Panc1 (cell line): ENCODE results near the gene AMIGO3. TPM values are rescaled to one million over a fixed set of nuclear protein-coding genes. Genes with fewer than 3 reads are reported as not detected.
"Not testable (repeated sequence)": the region's sequence is repeated elsewhere in the genome, so short reads cannot be mapped to it uniquely, and the experiment has no call there.

Experiments used
- ATAC-seq: fragments of 200-7000 bp; cut with Tn5 transposase; 2 replicates; pipeline ENCODE4 v1.9.1; 2020; ENCODE audit warnings: mild to moderate bottlenecking, moderate library complexity
- BruUV-seq: library from RNA; stranded (reverse); fragments of 400-500 nt; replicated peaks from 2 replicates; lab custom pipeline; 2021; lab: Mats Ljungman, UMichigan
- CTCF ChIA-PET: fragments of 300-600 bp; sonication (Branson Sonifier 250); formaldehyde crosslinking; loops from one replicate; lab custom pipeline; 2022; ENCODE audit warnings: antibody characterized with exemption; lab: Charles Lee
- POLR2A ChIA-PET: fragments of 300-600 bp; sonication (Branson Sonifier 250); formaldehyde crosslinking; loops from one replicate; lab custom pipeline; 2022; ENCODE audit warnings: antibody characterized with exemption; lab: Charles Lee
- DNase-seq: peaks from one replicate; pipeline ENCODE4 v3.0.0-alpha.2; 2010; ENCODE audit warnings: low read depth, low spot score
- H3K27ac ChIP-seq: 2 replicates; pipeline ENCODE4 v1.5.1; 2011; ENCODE audit warnings: mild to moderate bottlenecking, low read length, inconsistent platforms
- H3K27me3 ChIP-seq: fragments of 200-500 bp; sonication (Bioruptor generic); 2 replicates; pipeline ENCODE4 v1.6.0; 2014; ENCODE audit warnings: low read length, inconsistent platforms; ENCODE audit not compliant: control insufficient read depth, insufficient read depth
- H3K36me3 ChIP-seq: fragments of 200-500 bp; sonication (Bioruptor generic); 2 replicates; pipeline ENCODE4 v1.5.1; 2014; ENCODE audit warnings: inconsistent platforms, mild to moderate bottlenecking, low read length, moderate library complexity; ENCODE audit not compliant: control insufficient read depth, insufficient read depth
- H3K4me1 ChIP-seq: 2 replicates; pipeline ENCODE4 v1.5.1; 2011; ENCODE audit warnings: inconsistent platforms, mild to moderate bottlenecking, low read length, moderate library complexity; ENCODE audit not compliant: control insufficient read depth, insufficient read depth
- H3K4me3 ChIP-seq, 2 experiments: 2 replicates each; pipeline ENCODE4 v1.5.1; 2011 to 2012; ENCODE audit warnings: low read depth in 2 of 2, low read length in 2 of 2, mild to moderate bottlenecking in 2 of 2, inconsistent platforms in 1 of 2, moderate library complexity in 1 of 2
- H3K9me3 ChIP-seq: fragments of 200-500 bp; sonication (Bioruptor generic); 2 replicates; pipeline ENCODE4 v1.5.1; 2014; ENCODE audit warnings: low read depth, mild to moderate bottlenecking, inconsistent platforms, low read length, moderate library complexity; ENCODE audit not compliant: control insufficient read depth, insufficient read depth
- POLR2AphosphoS5 ChIP-seq: IDR thresholded peaks from 2 replicates; pipeline ENCODE4 v1.6.1; 2012; ENCODE audit warnings: mild to moderate bottlenecking, low read depth, low read length, moderate library complexity
- SIN3A ChIP-seq: IDR thresholded peaks from 2 replicates; pipeline ENCODE4 v1.6.1; 2012; ENCODE audit warnings: low read depth, mild to moderate bottlenecking, low read length, moderate library complexity, borderline replicate concordance; ENCODE audit not compliant: insufficient read depth
- TCF7L2 ChIP-seq: IDR thresholded peaks from 2 replicates; pipeline ENCODE4 v1.6.1; 2011; ENCODE audit warnings: mild to moderate bottlenecking, low read depth, low read length, inconsistent platforms
- in situ Hi-C: cut with HindIII; loops from 2 replicates; pipeline ENCODE4 v1.10.0; 2016; ENCODE audit warnings: low sequenced_read_pairs, low pct_unique_long_range_greater_than_20kb
- intact Hi-C: fragments of 100-400 bp; cut with micrococcal nuclease; formaldehyde crosslinking; loops from one replicate; pipeline ENCODE4 v1.10.0; 2022; ENCODE audit not compliant: unreplicated experiment
- total RNA-seq: library from RNA; stranded (reverse); gene quantifications from one replicate; pipeline ENCODE4 v1.2.1, GENCODE V29; 2021; ENCODE audit not compliant: unreplicated experiment
- TF ChIP-seq, protein P1 (sequence below): fragments of 450-650 bp; IDR thresholded peaks from 2 replicates; pipeline ENCODE4 v1.5.1; 2017; ENCODE audit warnings: mild to moderate bottlenecking
- TF ChIP-seq, protein P2 (sequence below), 2 experiments: IDR thresholded peaks; 2 replicates each; pipeline ENCODE4 v1.6.1; 2011 to 2012; ENCODE audit warnings: low read depth in 2 of 2, control low read depth in 1 of 2, low read length in 1 of 2, mild to moderate bottlenecking in 1 of 2, moderate library complexity in 1 of 2; ENCODE audit not compliant: insufficient read depth in 1 of 2

Gene AMIGO3
- total RNA-seq, 1 experiment from 2014 or later: 0.72 TPM

GRCh38 chr3:49689908-49690624, 29.4 kb downstream of the AMIGO3 start:
- ATAC-seq, H3K9me3 ChIP-seq, in situ Hi-C loops, H3K27me3 ChIP-seq, intact Hi-C loops, CTCF ChIA-PET, H3K4me1 ChIP-seq, POLR2A ChIA-PET, H3K36me3 ChIP-seq, DNase-seq: not testable (repeated sequence)
- BruUV-seq: TSS peak; percentile 48
- Histone ChIP-seq H3K27ac (peak overlapping the region; percentile 94), H3K4me3 (peak overlapping the region; percentile 82 to 84)

DNA sequence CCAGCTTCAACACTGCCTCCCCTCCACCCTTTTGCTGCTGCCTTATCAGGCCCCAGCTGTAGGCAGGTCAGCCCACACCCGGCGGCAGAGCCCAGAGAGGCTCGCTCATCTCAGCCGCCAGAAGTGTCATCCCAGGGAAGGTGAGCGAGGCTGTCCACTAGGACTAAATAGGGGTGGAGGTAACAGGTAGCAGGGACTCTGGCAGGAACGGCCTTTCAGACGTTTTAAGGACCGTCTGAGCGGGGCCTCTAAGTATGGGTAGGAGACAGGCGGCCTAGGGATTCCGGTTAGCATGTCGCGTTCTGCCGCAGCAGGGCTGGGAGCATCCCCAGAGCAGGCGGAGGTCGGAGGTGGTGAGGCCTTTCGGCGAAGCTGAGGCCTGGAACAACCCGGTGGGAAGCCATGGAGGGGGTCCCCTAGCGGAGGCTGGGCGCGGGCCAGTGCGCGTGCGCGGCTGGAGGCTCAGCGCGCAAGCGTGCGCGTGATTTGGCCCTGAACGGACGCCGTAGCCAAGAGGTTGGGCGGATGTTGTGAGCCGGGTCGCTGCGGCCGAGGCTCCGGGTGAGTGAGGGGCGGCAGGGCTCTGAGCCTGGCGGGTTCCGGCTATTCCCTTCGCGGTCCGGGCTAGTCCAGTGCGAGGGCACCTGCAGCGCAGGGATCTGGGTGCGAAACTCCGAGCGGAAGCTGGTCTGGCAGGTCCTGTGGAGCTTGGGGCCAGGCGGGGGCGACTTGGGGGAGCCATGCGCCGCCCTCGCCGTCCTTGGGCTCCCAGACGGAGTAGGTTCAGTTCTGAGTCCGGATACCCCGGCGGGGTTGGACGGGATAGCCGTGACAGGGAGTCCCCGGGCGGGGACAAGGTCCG, 30.2 kb downstream of the AMIGO3 start, which contains the start of the genes MST1 and RNF123:
Gene MST1, minus strand, starts transcription at position 429 of the 862 bp plus-strand sequence. CDS start 783 bp downstream, outside the sequence.
Gene RNF123, plus strand, starts transcription at position 512 of the 862 bp plus-strand sequence. CDS start 1,609 bp downstream, outside the sequence.
- H3K27me3 ChIP-seq: no peaks in the 10 kb centered on the region
- H3K36me3 ChIP-seq: no peaks in the 10 kb centered on the region; the same call in 1 of the 2 replicates
- TF ChIP-seq, protein P1, sequence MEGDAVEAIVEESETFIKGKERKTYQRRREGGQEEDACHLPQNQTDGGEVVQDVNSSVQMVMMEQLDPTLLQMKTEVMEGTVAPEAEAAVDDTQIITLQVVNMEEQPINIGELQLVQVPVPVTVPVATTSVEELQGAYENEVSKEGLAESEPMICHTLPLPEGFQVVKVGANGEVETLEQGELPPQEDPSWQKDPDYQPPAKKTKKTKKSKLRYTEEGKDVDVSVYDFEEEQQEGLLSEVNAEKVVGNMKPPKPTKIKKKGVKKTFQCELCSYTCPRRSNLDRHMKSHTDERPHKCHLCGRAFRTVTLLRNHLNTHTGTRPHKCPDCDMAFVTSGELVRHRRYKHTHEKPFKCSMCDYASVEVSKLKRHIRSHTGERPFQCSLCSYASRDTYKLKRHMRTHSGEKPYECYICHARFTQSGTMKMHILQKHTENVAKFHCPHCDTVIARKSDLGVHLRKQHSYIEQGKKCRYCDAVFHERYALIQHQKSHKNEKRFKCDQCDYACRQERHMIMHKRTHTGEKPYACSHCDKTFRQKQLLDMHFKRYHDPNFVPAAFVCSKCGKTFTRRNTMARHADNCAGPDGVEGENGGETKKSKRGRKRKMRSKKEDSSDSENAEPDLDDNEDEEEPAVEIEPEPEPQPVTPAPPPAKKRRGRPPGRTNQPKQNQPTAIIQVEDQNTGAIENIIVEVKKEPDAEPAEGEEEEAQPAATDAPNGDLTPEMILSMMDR: no peak; the same call in 1 of the 2 replicates
- TF ChIP-seq, protein P2, sequence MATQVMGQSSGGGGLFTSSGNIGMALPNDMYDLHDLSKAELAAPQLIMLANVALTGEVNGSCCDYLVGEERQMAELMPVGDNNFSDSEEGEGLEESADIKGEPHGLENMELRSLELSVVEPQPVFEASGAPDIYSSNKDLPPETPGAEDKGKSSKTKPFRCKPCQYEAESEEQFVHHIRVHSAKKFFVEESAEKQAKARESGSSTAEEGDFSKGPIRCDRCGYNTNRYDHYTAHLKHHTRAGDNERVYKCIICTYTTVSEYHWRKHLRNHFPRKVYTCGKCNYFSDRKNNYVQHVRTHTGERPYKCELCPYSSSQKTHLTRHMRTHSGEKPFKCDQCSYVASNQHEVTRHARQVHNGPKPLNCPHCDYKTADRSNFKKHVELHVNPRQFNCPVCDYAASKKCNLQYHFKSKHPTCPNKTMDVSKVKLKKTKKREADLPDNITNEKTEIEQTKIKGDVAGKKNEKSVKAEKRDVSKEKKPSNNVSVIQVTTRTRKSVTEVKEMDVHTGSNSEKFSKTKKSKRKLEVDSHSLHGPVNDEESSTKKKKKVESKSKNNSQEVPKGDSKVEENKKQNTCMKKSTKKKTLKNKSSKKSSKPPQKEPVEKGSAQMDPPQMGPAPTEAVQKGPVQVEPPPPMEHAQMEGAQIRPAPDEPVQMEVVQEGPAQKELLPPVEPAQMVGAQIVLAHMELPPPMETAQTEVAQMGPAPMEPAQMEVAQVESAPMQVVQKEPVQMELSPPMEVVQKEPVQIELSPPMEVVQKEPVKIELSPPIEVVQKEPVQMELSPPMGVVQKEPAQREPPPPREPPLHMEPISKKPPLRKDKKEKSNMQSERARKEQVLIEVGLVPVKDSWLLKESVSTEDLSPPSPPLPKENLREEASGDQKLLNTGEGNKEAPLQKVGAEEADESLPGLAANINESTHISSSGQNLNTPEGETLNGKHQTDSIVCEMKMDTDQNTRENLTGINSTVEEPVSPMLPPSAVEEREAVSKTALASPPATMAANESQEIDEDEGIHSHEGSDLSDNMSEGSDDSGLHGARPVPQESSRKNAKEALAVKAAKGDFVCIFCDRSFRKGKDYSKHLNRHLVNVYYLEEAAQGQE (IDR thresholded peaks at IDR 0.05; ENCODE audit: insufficient read depth in 1 of 2, low read depth in 2 of 2, low read length in 1 of 2): peak in 1 of 2 experiments; percentile 70; a peak in 1 of 4 replicates
- TF ChIP-seq SIN3A (no peak), TCF7L2 (no peak), POLR2AphosphoS5 (peak; percentile 64; the same call in 1 of the 2 replicates)
- BruUV-seq: no TSS peak
- ATAC-seq (peak; percentile 60), DNase-seq (no peak)
- in situ Hi-C loops (no loop called here), intact Hi-C loops (no loop called here)
- ChIA-PET CTCF (no interaction called here), POLR2A (no interaction called here)
- H3K4me3 ChIP-seq: peak within 1 kb of the TSS; percentile 82 to 84
- H3K9me3 ChIP-seq: no peaks in the 10 kb centered on the region
- H3K27ac ChIP-seq: peak within 1 kb of the TSS; percentile 94
- H3K4me1 ChIP-seq: no peaks in the 10 kb centered on the region

GRCh38 chr3:49688338-49689045, 31.0 kb downstream of the AMIGO3 start:
- in situ Hi-C loops, ATAC-seq, H3K36me3 ChIP-seq, BruUV-seq, intact Hi-C loops, H3K9me3 ChIP-seq, DNase-seq, H3K27me3 ChIP-seq, CTCF ChIA-PET, H3K4me1 ChIP-seq: not testable (repeated sequence)
- peak overlapping the region; percentile 82 to 84 for H3K4me3 ChIP-seq
- POLR2A ChIA-PET: interaction anchor here (0.6 kb wide), 1 partner anchor 80 kb away, joined by 4 read pairs; no protein-coding TSS in a partner anchor
- H3K27ac ChIP-seq: peak overlapping the region; percentile 94

GRCh38 chr3:49687424-49687795, 32.1 kb downstream of the AMIGO3 start:
- POLR2A ChIA-PET, H3K27ac ChIP-seq, H3K4me3 ChIP-seq, BruUV-seq, in situ Hi-C loops, H3K4me1 ChIP-seq, DNase-seq, ATAC-seq, H3K27me3 ChIP-seq, CTCF ChIA-PET, intact Hi-C loops, H3K36me3 ChIP-seq, H3K9me3 ChIP-seq: not testable (repeated sequence)
